Nephron progenitor cell (in vitro differentiated cells): ENCODE results near the gene PEA15.
A peak's percentile ranks its signal among the peaks of the same experiment; 100 is the strongest.

Source experiments
- DNase-seq: peaks from one replicate; pipeline ENCODE4 v3.0.0; 2021
- H3K27ac Mint-ChIP-seq: 2 replicates; pipeline ENCODE4 v1.8.0; 2021; ENCODE audit warnings: mild to moderate bottlenecking, moderate library complexity, mixed read lengths
- H3K27me3 Mint-ChIP-seq: 2 replicates; pipeline ENCODE4 v1.8.0; 2021; ENCODE audit warnings: mild to moderate bottlenecking, low read depth, mixed read lengths; ENCODE audit not compliant: poor library complexity
- H3K36me3 Mint-ChIP-seq: 2 replicates; pipeline ENCODE4 v1.8.0; 2021; ENCODE audit warnings: low read depth, mixed read lengths
- H3K4me1 Mint-ChIP-seq: 2 replicates; pipeline ENCODE4 v1.8.0; 2021; ENCODE audit warnings: mixed read lengths
- H3K4me3 Mint-ChIP-seq: 2 replicates; pipeline ENCODE4 v1.8.0; 2021; ENCODE audit warnings: mild to moderate bottlenecking, moderate library complexity, mixed read lengths
- H3K9me3 Mint-ChIP-seq: 2 replicates; pipeline ENCODE4 v1.8.0; 2021; ENCODE audit warnings: mild to moderate bottlenecking, moderate library complexity, mixed read lengths
- CTCF ChIP-seq: fragments of 200-600 bp; sonication (generic); IDR thresholded peaks from 2 replicates; pipeline ENCODE4 v1.5.0; 2021; ENCODE audit warnings: antibody characterized with exemption

The PEA15 gene

DNA sequence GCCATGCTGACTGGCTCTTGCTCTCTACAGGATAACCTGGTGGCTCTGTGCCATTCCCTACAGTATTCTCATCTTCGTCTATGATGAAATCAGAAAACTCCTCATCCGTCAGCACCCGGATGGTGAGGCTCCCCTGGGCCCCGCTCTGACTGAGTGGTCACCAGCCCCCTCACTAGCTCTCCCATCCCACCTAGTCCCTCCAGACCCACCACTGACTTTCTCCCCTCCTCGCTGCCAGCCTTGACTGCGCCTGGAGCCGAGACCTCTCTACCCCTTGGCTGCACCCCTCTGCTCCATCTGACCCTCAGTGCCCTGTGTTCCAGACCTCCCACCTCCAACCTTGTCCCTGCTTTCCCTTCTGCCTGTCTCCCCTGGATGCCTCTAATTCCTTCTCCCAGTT lies 18.9 kb upstream of the PEA15 start:
- no peak overlapping the region for H3K4me3 Mint-ChIP-seq
- peaks cover 4% of the 10 kb centered on the region for H3K27me3 Mint-ChIP-seq
- DNase-seq: no peak
- H3K27ac Mint-ChIP-seq: no peak overlapping the region
- H3K9me3 Mint-ChIP-seq: no peaks in the 10 kb centered on the region
- peaks cover 43% of the 10 kb centered on the region for H3K4me1 Mint-ChIP-seq
- TF ChIP-seq CTCF: no peak
- no peaks in the 10 kb centered on the region for H3K36me3 Mint-ChIP-seq

DNA sequence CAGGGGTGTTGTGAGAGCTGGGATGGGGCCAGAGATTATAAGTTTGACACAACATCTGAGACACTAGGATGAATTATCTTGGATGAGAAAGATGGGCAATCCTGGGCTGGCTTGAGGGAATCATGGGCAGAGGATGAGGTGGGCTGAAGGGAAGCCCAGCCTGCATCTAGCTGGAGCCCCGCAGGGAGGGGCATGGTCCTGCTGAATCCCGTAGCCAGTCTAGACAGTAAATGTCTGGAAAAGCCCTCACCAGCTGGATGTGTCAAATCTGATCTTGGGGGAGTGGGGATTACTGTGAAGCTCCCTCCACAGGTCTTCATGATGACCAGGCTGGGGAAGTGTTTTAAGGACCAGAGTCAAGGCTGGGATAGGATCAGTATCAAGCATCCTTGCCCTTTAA lies 18.5 kb upstream of the PEA15 start:
- TF ChIP-seq CTCF: no peak
- H3K27me3 Mint-ChIP-seq: peaks cover 7% of the 10 kb centered on the region
- H3K4me1 Mint-ChIP-seq: peaks cover 43% of the 10 kb centered on the region
- no peak for DNase-seq
- no peak overlapping the region for H3K4me3 Mint-ChIP-seq
- no peak overlapping the region for H3K27ac Mint-ChIP-seq
- no peaks in the 10 kb centered on the region for H3K36me3 Mint-ChIP-seq
- H3K9me3 Mint-ChIP-seq: no peaks in the 10 kb centered on the region

DNA sequence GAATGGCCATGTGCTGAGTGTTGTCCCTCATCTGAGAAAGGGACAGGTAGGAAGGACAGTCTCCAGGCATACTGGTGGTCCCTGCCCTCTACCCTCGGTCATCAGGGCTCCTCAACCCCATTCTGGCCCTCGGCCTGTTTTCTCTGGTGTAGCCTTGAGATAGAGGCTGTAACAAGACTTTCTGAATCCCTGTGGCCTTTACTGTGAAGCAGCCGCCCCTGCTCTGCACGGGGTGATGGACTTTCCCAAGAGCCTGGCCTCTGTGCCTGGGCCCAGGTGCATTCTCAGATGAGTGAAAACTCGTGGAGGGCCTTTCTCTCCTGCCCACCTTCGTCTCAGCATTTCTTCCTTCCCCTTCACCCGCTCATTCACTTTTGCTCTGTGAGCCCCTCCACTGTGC lies 17.8 kb upstream of the PEA15 start:
- DNase-seq: no peak
- peaks cover 7% of the 10 kb centered on the region for H3K27me3 Mint-ChIP-seq
- no peaks in the 10 kb centered on the region for H3K36me3 Mint-ChIP-seq
- no peaks in the 10 kb centered on the region for H3K9me3 Mint-ChIP-seq
- no peak overlapping the region for H3K27ac Mint-ChIP-seq
- TF ChIP-seq CTCF: no peak
- no peak overlapping the region for H3K4me3 Mint-ChIP-seq
- peaks cover 43% of the 10 kb centered on the region for H3K4me1 Mint-ChIP-seq

DNA sequence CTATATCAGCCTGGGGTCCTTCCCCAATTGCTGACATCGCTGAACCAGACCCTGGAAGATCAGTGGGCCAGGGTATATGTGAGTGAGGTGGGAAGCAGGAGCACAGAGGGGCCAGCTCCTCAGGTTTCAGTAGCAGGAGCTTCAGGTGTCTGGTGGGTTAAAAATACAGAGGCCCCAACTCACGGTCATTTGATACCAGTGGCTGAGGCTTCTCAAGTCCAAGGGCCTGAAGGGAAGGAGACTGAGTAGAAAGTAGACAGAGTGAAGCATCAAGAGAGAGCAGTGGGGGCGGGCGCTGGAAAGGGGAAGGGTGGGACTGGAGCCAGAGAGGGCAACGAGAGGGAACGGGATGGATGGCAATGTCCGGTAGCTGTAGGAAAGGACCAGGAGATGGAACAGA lies 16.8 kb upstream of the PEA15 start:
- no peak for DNase-seq
- Mint-ChIP-seq H3K9me3 (no peaks in the 10 kb centered on the region), H3K4me1 (peaks cover 43% of the 10 kb centered on the region), H3K27ac (no peak overlapping the region), H3K27me3 (peaks cover 7% of the 10 kb centered on the region), H3K4me3 (peak overlapping the region; percentile 1), H3K36me3 (no peaks in the 10 kb centered on the region)
- TF ChIP-seq CTCF: no peak

GRCh38 chr1:160189649-160190625 lies 15.2 kb upstream of the PEA15 start, which contains the start of gene CASQ1:
TSS of gene CASQ1 (plus strand) at chr1:160190575. CDS start at chr1:160190752, 177 bp downstream.
- peaks cover 7% of the 10 kb centered on the region for H3K27me3 Mint-ChIP-seq
- no peaks in the 10 kb centered on the region for H3K36me3 Mint-ChIP-seq
- H3K4me3 Mint-ChIP-seq: no peak within 1 kb of the TSS
- no peak for DNase-seq
- H3K4me1 Mint-ChIP-seq: peaks cover 43% of the 10 kb centered on the region
- no peak for TF ChIP-seq CTCF
- H3K27ac Mint-ChIP-seq: no peak within 1 kb of the TSS
- no peaks in the 10 kb centered on the region for H3K9me3 Mint-ChIP-seq

DNA sequence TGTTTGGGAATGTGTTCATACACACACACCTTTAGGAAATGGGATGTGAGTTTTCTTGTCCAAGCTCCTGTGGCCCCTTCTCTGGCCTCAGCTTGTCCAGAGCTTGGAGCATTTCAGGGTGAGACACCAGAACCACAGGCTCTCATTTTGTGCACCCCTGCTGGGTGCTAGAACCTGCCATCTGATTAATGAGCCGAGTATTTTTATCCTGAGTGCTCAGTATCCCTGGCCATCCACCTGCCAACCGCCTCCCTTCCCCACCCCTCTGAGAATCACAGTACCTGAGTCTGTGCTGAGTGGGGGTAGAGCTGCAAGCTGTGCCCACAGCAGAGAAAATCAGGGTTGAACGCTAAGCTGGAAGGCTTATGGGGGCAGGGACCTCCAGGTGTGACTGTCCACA lies 13.4 kb upstream of the PEA15 start:
- Mint-ChIP-seq H3K27me3 (peaks cover 7% of the 10 kb centered on the region), H3K4me3 (no peak overlapping the region), H3K27ac (no peak overlapping the region), H3K36me3 (no peaks in the 10 kb centered on the region), H3K4me1 (peaks cover 36% of the 10 kb centered on the region), H3K9me3 (no peaks in the 10 kb centered on the region)
- TF ChIP-seq CTCF: no peak
- DNase-seq: no peak
